ENCODE results near the gene PODXL2. TPM values are rescaled to one million over a fixed set of nuclear protein-coding genes. Genes with fewer than 3 reads are reported as not detected.

PODXL2 gene
- total and polyA plus RNA-seq, 12 donors = 11.9 to 52.4 (median 23.8) TPM

DNA sequence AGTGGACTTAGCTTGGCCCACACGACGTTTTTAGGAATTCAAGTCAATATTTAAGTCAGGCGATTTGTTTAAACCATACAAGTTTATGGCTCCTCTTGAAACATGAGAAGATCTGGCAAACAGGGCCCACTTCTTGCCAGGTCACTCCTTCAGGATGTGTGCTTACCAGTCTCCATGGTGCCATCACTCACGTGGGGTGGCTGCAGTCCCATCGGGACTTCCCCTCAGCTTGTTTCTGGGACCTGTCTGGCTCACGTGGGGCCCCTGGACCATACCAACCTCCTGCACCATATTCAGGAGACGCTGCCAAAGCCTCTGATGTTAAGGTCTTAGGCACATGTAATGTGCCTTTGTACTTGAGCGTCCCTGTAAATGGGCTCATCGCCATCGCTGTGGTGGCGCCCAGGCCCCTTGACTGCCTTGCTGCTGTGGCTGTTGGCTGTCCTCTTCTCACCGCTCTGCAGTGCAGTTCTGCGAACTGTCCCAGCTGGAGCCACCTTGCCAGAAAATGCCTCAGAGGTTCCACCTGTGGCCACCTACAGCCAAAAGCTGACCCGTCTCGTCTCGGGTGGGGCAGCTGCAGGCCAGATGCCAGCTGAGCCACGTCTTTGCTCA is 21.9 kb upstream of the PODXL2 start:
- peaks cover 5 to 9% of the 10 kb centered on the region in 2 donors for H3K4me1 ChIP-seq (replicated peaks in 1 of 2)
- intact Hi-C loops (cut with DNase I) = no loop called here
- no peaks in the 10 kb centered on the region for H3K27me3 ChIP-seq
- WGBS, 4 donors = 92 to 97% (median 95%) methylated on average over 9 to 17 of the region's 17 CpGs
- no peak overlapping the region for H3K4me3 ChIP-seq
- no peak overlapping the region for H3K27ac ChIP-seq
- no peak for DNase-seq
- no peaks in the 10 kb centered on the region for H3K9me3 ChIP-seq (replicated peaks in 1 of 3)
- no peak for TF ChIP-seq POLR2A (IDR thresholded peaks at IDR 0.05)
- TF ChIP-seq, protein P1, sequence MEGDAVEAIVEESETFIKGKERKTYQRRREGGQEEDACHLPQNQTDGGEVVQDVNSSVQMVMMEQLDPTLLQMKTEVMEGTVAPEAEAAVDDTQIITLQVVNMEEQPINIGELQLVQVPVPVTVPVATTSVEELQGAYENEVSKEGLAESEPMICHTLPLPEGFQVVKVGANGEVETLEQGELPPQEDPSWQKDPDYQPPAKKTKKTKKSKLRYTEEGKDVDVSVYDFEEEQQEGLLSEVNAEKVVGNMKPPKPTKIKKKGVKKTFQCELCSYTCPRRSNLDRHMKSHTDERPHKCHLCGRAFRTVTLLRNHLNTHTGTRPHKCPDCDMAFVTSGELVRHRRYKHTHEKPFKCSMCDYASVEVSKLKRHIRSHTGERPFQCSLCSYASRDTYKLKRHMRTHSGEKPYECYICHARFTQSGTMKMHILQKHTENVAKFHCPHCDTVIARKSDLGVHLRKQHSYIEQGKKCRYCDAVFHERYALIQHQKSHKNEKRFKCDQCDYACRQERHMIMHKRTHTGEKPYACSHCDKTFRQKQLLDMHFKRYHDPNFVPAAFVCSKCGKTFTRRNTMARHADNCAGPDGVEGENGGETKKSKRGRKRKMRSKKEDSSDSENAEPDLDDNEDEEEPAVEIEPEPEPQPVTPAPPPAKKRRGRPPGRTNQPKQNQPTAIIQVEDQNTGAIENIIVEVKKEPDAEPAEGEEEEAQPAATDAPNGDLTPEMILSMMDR (IDR thresholded peaks at IDR 0.05) = no peak
- no peaks in the 10 kb centered on the region for H3K36me3 ChIP-seq (replicated peaks in 1 of 2)

DNA sequence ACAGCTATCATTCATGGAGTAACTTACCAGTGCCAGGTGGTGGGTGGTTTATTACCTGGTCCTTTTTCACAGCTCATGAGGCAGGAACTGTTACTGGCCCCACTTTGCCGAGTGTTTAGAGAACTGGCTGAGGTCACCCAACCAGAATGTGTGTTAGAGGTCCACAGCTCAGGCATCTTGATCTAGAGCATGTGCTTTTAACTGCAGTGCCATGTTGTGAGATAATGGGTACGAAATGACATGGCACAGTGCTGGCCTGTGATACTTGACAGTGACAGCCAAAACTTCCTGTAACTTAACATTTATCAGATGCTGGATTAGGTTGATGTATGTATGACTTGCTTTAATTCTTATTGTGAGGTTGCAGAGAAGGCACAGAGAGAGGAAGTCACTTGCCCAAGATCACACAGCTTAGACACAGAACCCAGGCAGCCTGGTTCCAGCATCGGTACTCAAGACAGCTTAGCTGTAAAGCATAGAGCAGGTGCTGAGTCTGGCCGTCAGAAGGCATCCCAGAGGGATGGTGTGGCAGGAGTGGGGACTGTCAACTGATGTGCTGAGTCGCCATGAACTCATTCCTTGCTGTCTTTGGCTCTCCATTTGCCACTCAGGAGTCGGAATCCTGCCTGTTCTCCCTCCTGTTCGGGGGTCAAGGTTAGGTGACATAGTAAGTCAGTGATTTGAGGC is 21.2 kb upstream of the PODXL2 start:
- DNase-seq = no peak

DNA sequence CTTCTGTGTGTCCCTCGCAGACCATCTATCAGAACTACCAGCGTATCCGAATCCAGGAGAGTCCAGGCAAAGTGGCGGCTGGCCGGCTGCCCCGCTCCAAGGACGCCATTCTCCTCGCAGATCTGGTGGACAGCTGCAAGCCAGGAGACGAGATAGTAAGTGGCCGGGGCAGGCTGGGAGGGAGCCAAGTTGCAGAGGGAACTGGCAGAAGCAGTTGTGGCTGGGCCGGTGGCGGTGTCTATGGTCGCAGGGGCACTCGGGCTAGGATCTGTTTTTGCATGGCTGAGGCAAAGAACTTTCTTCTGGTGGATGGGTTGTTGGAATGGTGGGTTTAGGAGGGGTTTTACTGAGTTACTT is 20.6 kb upstream of the PODXL2 start:
- Histone ChIP-seq H3K4me3 (no peak overlapping the region), H3K36me3 (replicated peaks in 1 of 2) (no peaks in the 10 kb centered on the region), H3K4me1 (replicated peaks in 1 of 2) (peaks cover 5 to 9% of the 10 kb centered on the region in 2 donors), H3K27me3 (no peaks in the 10 kb centered on the region), H3K27ac (peak overlapping the region in 3 of 5 donors; percentile 21 to 62 (median 34)), H3K9me3 (replicated peaks in 1 of 3) (no peaks in the 10 kb centered on the region)
- DNase-seq = peak; percentile 67 to 91 (median 88)
- intact Hi-C loops (cut with DNase I) = no loop called here
- TF ChIP-seq POLR2A (IDR thresholded peaks at IDR 0.05) = no peak
- TF ChIP-seq, protein P1 (IDR thresholded peaks at IDR 0.05) = no peak
- WGBS, 4 donors = 45 to 77% (median 56%) methylated on average over 14 of the region's 14 CpGs

More for the DNA sequence above, 21.2 kb upstream of the PODXL2 start:
- H3K4me1 ChIP-seq (replicated peaks in 1 of 2) = peaks cover 5 to 9% of the 10 kb centered on the region in 2 donors
- no peaks in the 10 kb centered on the region for H3K27me3 ChIP-seq
- intact Hi-C loops (cut with DNase I) = no loop called here
- WGBS, 4 donors = 56 to 71% (median 62%) methylated on average over 5 to 7 of the region's 7 CpGs
- H3K27ac ChIP-seq = peak overlapping the region in 3 of 5 donors; percentile 21 to 62 (median 34)
- H3K4me3 ChIP-seq = no peak overlapping the region
- H3K9me3 ChIP-seq (replicated peaks in 1 of 3) = no peaks in the 10 kb centered on the region
- no peaks in the 10 kb centered on the region for H3K36me3 ChIP-seq (replicated peaks in 1 of 2)
- TF ChIP-seq POLR2A (IDR thresholded peaks at IDR 0.05) = no peak
- TF ChIP-seq, protein P1 (IDR thresholded peaks at IDR 0.05) = no peak

GRCh38 chr3:127610105-127610504 is 18.9 kb upstream of the PODXL2 start:
- TF ChIP-seq, protein P1 (IDR thresholded peaks at IDR 0.05) = no peak
- Histone ChIP-seq H3K9me3 (replicated peaks in 1 of 3) (no peaks in the 10 kb centered on the region), H3K4me3 (no peak overlapping the region), H3K27ac (no peak overlapping the region), H3K4me1 (replicated peaks in 1 of 2) (peaks cover 5 to 9% of the 10 kb centered on the region in 2 donors), H3K36me3 (replicated peaks in 1 of 2) (no peaks in the 10 kb centered on the region), H3K27me3 (no peaks in the 10 kb centered on the region)
- intact Hi-C loops (cut with DNase I) = no loop called here
- DNase-seq = no peak
- 88 to 93% (median 91%) methylated on average over 5 of the region's 5 CpGs for WGBS, 4 donors

Data from adrenal gland (tissue), 12 donors.